Pancreas (tissue), 10 donors: Measurements from ENCODE around the gene ZNF536. TPM values are rescaled to one million over a fixed set of nuclear protein-coding genes. Genes with fewer than 3 reads are reported as not detected.

Source experiments
- ATAC-seq, 4 donors: fragments of 200-7000 bp; cut with Tn5 transposase; one replicate each; pipeline versions ENCODE4 v1.8.0 to v1.9.1; 2020; ENCODE audit warnings: mild to moderate bottlenecking in 4 of 4, moderate library complexity in 4 of 4
- DNase-seq, 6 donors: peaks; one replicate each; pipeline ENCODE4 v3.0.0-alpha.2; 2020
- FAIRE-seq: peaks from 2 replicates; lab custom pipeline; 2012; peaks lifted over from hg19 to GRCh38; lab: Jason Lieb, UNC
- H3K27ac ChIP-seq, 4 donors: fragments of 200-600 bp; sonication (generic); 1 replicate in 3 of 4; 2 replicates in 1 of 4; pipeline versions ENCODE4 v1.5.0 to v1.8.0; 2020
- H3K27me3 ChIP-seq, 4 donors: fragments of 200-600 bp; one replicate each; pipeline ENCODE4 v1.8.0; 2021
- H3K36me3 ChIP-seq, 3 donors: fragments of 200-600 bp; sonication (generic) in 1 of 3; one replicate each; pipeline versions ENCODE4 v1.5.0 to v1.8.0; 2020 to 2021
- H3K4me1 ChIP-seq, 3 donors: fragments of 200-600 bp; one replicate each; pipeline ENCODE4 v1.8.0; 2021
- H3K4me3 ChIP-seq, 4 donors: fragments of 200-600 bp; sonication (generic) in 2 of 4; one replicate each; pipeline versions ENCODE4 v1.5.0 to v1.8.0; 2020 to 2021
- H3K9me3 ChIP-seq, 4 donors: fragments of 200-600 bp; one replicate each; pipeline ENCODE4 v1.8.0; 2021
- CTCF ChIP-seq, 4 donors: fragments of 200-600 bp; sonication (generic) in 3 of 4; IDR thresholded peaks; one replicate each; pipeline versions ENCODE4 v1.5.0 to v1.8.0; 2021; ENCODE audit warnings: antibody characterized with exemption in 4 of 4
- WGBS, 2 donors: extraction: QIAGEN DNeasy Blood & Tissue Kit; methylation state at CpG; one replicate each; pipeline ENCODE4 v1.1.7; 2013; 5-methylcytosine and 5-hydroxymethylcytosine counted together
- intact Hi-C, 3 donors: fragments of 100-400 bp; cut with DNase I; formaldehyde crosslinking; loops; one replicate each; pipeline versions ENCODE4 v1.11.1 to v1.14.2; 2022
- polyA plus RNA-seq, 2 donors: library from polyadenylated mRNA; stranded (reverse); fragments of 200-250 nt; gene quantifications; one replicate each; pipeline ENCODE4 v1.2.3, GENCODE V29; 2013
- total RNA-seq, 6 donors: library from RNA; stranded (reverse); fragmentation: NEBNext Ultra II Directional in 4 of 6; extraction: Animal tissue kit (Norgen Biotek cat#: 25700) in 4 of 6; gene quantifications; one replicate each; pipeline versions ENCODE4 v1.2.1 to v1.2.4, GENCODE V29; 2021 to 2023
- donor health status: healthy with polysubstance abuse.
- donor health status: DM: no; HTN: no; CAD: no; lungs with moderate emphysema.
- donor health status: DM: no; HTN: no; CAD: no.
- donor health status: control.
- donor health status: control.
- donor health status: Bipolar disorder and iron deficiency.
- donor health status: DM: yes; HTN: yes; CAD: no.
- donor health status: DM: no; HTN: no; CAD: no.
- donor health status: DM: no; HTN: no; CAD: no.
- donor health status: DM: yes; HTN: yes; CAD: no.

ZNF536 gene
- total RNA-seq: 1 to 10 TPM in 1 of 6 donors, under 1 TPM in 5; 0.06 to 1.7 (median 0.25) TPM
- polyA plus RNA-seq: under 1 TPM; 0.08 to 0.09 TPM

- intact Hi-C loops: no loop called here
- Histone ChIP-seq H3K9me3 (no peaks in the 10 kb centered on the region), H3K27me3 (peaks cover 0 to 30% (median 0%) of the 10 kb centered on the region in 4 donors), H3K36me3 (no peaks in the 10 kb centered on the region), H3K27ac (no peak within 1 kb of the TSS), H3K4me3 (no peak within 1 kb of the TSS), H3K4me1 (no peaks in the 10 kb centered on the region)
- WGBS, 2 donors: 54 to 65% methylated on average over 9 of the region's 9 CpGs
- FAIRE-seq (no peak), ATAC-seq (no peak), DNase-seq (no peak)
- no peak for TF ChIP-seq CTCF (IDR thresholded peaks at IDR 0.05)
Observed at GRCh38 chr19:30371960-30372824, at the start of gene ZNF536. Gene ZNF536 (plus strand): TSS chr19:30372384. CDS start chr19:30443563, 71,179 bp downstream.

GRCh38 chr19:30322641-30323320 lies 49.4 kb upstream of the ZNF536 start:
- DNase-seq (no peak), ATAC-seq (no peak)
- intact Hi-C loops: no loop called here

GRCh38 chr19:30323904-30324303 lies 48.3 kb upstream of the ZNF536 start:
- no peaks in the 10 kb centered on the region for H3K4me1 ChIP-seq
- no peak overlapping the region for H3K4me3 ChIP-seq
- intact Hi-C loops: no loop called here
- DNase-seq: no peak
- FAIRE-seq: no peak
- no peaks in the 10 kb centered on the region for H3K9me3 ChIP-seq
- peaks cover 0 to 3% (median 0%) of the 10 kb centered on the region in 4 donors for H3K27me3 ChIP-seq
- H3K27ac ChIP-seq: no peak overlapping the region
- H3K36me3 ChIP-seq: no peaks in the 10 kb centered on the region
- TF ChIP-seq CTCF (IDR thresholded peaks at IDR 0.05): no peak
- ATAC-seq: no peak

More at GRCh38 chr19:30322641-30323320, 49.4 kb upstream of the ZNF536 start:
- WGBS, 2 donors: 64 to 88% methylated on average over 6 of the region's 6 CpGs
- Histone ChIP-seq H3K27ac (no peak overlapping the region), H3K27me3 (peaks cover 0 to 3% (median 0%) of the 10 kb centered on the region in 4 donors), H3K36me3 (no peaks in the 10 kb centered on the region), H3K4me3 (no peak overlapping the region), H3K9me3 (no peaks in the 10 kb centered on the region), H3K4me1 (no peaks in the 10 kb centered on the region)
- no peak for FAIRE-seq
- no peak for TF ChIP-seq CTCF (IDR thresholded peaks at IDR 0.05)

GRCh38 chr19:30324982-30325381 lies 47.2 kb upstream of the ZNF536 start:
- H3K27ac ChIP-seq: no peak overlapping the region
- intact Hi-C loops: no loop called here
- 73 to 82% methylated on average over 7 of the region's 7 CpGs for WGBS, 2 donors
- no peaks in the 10 kb centered on the region for H3K36me3 ChIP-seq
- TF ChIP-seq CTCF (IDR thresholded peaks at IDR 0.05): no peak
- H3K4me3 ChIP-seq: no peak overlapping the region
- DNase-seq (no peak), ATAC-seq (no peak), FAIRE-seq (no peak)
- H3K27me3 ChIP-seq: peaks cover 0 to 3% (median 0%) of the 10 kb centered on the region in 4 donors
- no peaks in the 10 kb centered on the region for H3K4me1 ChIP-seq
- H3K9me3 ChIP-seq: no peaks in the 10 kb centered on the region
